Fibroblast of villous mesenchyme (primary cell): ENCODE data around the gene CD40. TPM values are rescaled to one million over a fixed set of nuclear protein-coding genes. Genes with fewer than 3 reads are reported as not detected.
A peak's percentile ranks its signal among the peaks of the same experiment; 100 is the strongest.

Experiments used
- DNase-seq: peaks from one replicate; pipeline ENCODE4 v3.0.0-alpha.2; 2010; ENCODE audit warnings: low read depth
- H3K4me3 ChIP-seq: 2 replicates; pipeline ENCODE4 v1.5.1; 2011; ENCODE audit warnings: low read depth, mild to moderate bottlenecking, low read length
- total RNA-seq: library from RNA; depleted of rRNA; stranded (reverse); fragments of >200 nt; gene quantifications from 2 replicates; pipeline ENCODE4 v1.2.3, GENCODE V29; 2012
- TF ChIP-seq, protein P1 (sequence below): IDR thresholded peaks from 2 replicates; pipeline ENCODE4 v1.5.1; 2012; ENCODE audit warnings: low read depth, mild to moderate bottlenecking, low read length; ENCODE audit not compliant: insufficient read depth

CD40 gene
- total RNA-seq, 1 donor = 0.43 TPM

DNA sequence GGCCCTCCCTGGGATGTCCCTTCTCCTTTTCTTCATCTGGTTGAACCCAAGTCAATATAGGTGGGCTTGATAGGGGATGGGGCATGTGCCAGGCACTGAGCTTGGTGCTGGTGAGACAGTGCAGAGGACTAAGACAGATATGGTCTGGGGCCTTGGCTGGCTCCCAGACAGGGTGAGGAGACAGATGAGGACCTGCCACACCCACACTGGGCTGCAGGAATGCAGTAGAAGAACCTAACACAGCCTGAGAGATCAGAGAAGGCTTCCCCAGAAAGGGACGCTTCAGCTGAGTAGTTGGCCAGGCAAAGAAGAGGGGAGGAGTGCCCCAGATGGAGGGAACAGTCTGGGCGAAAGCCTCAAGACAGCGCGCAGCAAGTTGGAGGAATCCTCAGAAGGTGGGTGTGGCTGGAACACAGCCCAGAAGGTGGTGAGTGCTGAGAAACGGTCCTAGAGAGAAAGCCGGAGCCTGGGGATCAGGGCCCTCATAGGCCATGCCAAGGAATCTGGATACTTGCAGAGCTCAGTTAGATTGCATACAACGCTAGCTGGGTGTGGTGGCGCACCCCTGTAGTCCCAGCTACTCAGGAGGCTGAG is 26.4 kb downstream of the CD40 start:
- DNase-seq = no peak
- H3K4me3 ChIP-seq = no peak overlapping the region
- TF ChIP-seq, protein P1, sequence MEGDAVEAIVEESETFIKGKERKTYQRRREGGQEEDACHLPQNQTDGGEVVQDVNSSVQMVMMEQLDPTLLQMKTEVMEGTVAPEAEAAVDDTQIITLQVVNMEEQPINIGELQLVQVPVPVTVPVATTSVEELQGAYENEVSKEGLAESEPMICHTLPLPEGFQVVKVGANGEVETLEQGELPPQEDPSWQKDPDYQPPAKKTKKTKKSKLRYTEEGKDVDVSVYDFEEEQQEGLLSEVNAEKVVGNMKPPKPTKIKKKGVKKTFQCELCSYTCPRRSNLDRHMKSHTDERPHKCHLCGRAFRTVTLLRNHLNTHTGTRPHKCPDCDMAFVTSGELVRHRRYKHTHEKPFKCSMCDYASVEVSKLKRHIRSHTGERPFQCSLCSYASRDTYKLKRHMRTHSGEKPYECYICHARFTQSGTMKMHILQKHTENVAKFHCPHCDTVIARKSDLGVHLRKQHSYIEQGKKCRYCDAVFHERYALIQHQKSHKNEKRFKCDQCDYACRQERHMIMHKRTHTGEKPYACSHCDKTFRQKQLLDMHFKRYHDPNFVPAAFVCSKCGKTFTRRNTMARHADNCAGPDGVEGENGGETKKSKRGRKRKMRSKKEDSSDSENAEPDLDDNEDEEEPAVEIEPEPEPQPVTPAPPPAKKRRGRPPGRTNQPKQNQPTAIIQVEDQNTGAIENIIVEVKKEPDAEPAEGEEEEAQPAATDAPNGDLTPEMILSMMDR = no peak

DNA sequence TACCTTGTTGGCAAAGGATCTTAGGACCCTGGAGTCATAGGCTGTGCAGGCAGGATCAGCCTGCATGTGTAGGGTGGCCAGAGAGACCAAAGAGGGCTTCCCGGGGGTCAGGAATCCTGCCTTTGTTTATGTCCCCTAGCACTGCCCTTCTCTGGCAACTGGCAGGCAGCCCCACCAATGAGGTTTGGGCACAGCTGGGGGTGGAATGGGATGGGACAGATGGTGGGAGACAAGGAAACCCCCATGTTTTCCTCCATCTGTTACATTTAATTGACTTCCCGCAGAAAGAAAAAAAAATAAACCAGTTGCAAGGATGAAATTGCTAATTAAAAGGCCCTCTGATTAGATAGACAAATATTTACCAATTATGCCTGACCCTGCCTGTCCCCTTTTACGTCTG is 27.6 kb downstream of the CD40 start:
- DNase-seq = no peak
- TF ChIP-seq, protein P1 = no peak

DNA sequence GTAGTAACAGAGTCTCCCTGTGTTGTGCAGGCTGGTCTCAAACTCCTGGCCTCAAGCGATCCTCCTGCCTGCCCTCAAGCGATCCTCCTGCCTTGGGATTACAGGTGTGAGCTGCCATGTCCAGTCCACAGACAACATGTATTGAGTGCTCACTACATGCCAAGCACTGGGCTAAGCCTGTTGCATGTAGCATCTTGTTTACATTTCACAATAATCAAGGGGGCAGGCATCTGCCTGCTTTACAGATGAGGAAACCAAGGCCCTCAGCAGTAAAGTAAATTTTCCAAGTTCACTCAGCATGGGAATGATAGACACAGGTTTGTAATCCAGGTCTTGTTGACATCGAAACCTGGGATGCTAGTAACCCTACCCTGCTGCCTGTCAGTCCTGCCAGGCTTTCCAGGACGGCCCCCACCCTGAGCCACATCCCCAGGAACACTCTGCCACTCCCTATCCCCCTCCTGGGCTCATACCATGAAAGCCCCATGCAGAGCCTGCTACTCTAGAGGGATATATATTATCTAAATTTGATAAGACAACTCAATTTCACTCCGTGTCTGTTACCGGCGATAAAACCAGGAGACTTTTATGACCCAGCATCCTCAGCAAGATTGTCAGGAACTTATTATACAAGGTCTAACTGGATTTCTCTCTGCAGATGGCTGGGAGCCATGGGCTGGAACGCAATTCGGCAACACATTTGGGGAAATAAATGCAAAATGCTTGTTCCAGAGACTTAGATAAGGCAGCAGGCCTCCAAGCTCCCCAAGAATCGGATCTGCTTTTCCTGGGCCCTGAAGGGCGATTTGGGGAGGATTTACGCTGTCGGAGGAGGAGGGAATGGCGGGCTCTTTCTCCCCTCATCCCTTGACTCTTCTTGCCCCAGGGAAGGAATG is 30.4 kb downstream of the CD40 start:
- DNase-seq = no peak
- TF ChIP-seq, protein P1 = no peak
- no peak overlapping the region for H3K4me3 ChIP-seq

More for the DNA sequence above, 27.6 kb downstream of the CD40 start:
- H3K4me3 ChIP-seq = no peak overlapping the region

DNA sequence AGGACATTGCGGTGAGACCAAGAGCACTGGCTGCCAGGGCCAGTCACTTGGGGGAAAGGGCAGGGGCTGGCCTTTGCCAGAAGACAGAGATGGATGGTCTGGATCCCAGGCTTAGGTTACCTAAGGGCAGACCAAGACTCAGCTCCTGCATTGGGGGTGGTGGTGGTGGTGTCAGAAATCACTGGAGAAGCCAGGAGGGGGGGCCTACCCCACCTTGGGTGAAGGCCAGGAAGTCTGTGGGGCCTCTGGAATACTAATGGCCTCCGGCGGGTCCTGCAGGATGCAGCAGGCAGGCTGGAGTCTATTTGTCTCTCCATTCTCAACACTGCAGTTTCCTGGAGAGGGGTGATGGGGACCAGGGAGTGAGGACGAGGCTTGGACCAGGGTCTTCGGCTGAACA is 32.8 kb downstream of the CD40 start:
- TF ChIP-seq, protein P1 = no peak
- no peak for DNase-seq
- no peak overlapping the region for H3K4me3 ChIP-seq

DNA sequence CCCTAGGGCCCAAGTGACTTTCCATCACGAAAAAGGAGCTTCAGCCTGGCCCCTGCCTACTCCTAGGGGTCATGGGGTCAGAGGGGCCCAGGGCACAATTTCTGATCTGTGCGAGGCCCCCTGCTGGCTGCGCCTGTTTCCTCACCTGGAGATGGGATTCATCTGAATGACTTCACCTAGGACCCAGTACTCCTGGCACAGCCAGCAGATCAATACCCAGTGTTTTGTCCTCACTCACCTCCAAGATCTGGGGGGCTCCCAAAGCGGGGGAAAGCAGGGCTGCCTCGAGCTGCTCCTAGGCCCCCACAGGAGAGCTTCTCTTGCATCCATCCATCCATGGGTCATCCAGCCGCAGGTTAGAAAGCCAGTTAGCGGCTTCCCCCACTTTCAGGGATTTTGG is 33.8 kb downstream of the CD40 start:
- DNase-seq = no peak
- TF ChIP-seq, protein P1 = peak; percentile 36
- H3K4me3 ChIP-seq = no peak overlapping the region

DNA sequence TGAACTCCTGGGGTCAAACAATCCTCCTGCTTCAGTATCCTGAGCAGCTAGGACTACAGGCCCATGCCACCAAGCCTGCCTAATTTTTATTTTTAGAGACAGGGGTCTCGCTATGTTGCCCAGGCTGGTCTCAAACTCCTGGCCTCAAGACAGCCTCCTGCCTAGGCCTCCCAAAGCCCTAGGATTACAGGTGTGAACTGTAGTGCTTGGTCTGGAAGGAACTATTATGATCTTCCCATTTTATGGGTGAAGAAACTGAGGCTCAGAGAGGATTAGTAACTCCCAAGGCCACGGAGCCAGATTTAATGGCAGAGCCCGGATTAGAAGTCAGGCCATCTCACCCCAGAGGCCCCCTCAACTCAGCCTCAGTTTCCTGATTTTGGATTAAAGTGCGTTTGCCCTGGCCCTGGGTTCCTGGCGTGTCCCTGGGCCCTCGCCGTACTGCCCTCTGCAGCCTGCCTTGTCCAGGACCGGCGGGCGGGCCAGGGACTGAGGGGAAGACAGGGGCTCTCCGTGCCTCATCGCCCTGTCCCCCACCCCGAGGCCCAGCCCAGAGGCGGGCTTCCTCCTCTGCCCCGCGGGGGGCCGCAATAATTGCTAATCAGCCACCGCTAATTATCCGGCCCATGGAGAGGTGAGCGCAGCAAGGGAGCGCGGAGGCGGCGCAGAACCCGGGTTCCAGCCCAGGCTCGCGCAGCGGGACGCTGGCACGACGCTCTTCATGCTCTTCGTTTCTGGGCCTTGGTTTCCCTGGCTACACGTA is 34.9 kb downstream of the CD40 start:
- TF ChIP-seq, protein P1 = no peak
- DNase-seq = no peak

More for the DNA sequence above, 34.9 kb downstream of the CD40 start:
- no peak overlapping the region for H3K4me3 ChIP-seq
